G401 (cell line): ENCODE results near the gene MEG3. TPM values are rescaled to one million over a fixed set of nuclear protein-coding genes. Genes with fewer than 3 reads are reported as not detected.

ENCODE experiments used
- DNase-seq: peaks from one replicate; pipeline ENCODE4 v3.0.0-alpha.2; 2015; ENCODE audit warnings: low spot score
- in situ Hi-C: cut with HindIII; loops from 2 replicates; pipeline ENCODE4 v1.10.0; 2016; ENCODE audit warnings: low sequenced_read_pairs, mixed read lengths
- total RNA-seq: library from RNA; depleted of rRNA; stranded (reverse); fragments of >200 nt; shearing (Covaris generic); gene quantifications from 2 replicates; pipeline ENCODE4 v1.2.3, GENCODE V29; 2014

The MEG3 gene
- total RNA-seq, 1 experiment from 2014 or later: 3.4 TPM

GRCh38 chr14:100857923-100858837 is 32.3 kb downstream of the MEG3 start:
- DNase-seq: no peak
- in situ Hi-C loops: no loop called here

GRCh38 chr14:100858838-100859220 is 32.9 kb downstream of the MEG3 start:
- no peak for DNase-seq
- in situ Hi-C loops: no loop called here

GRCh38 chr14:100859781-100860180 is 33.9 kb downstream of the MEG3 start:
- DNase-seq: no peak
- in situ Hi-C loops: no loop called here

- in situ Hi-C loops: no loop called here
- DNase-seq: no peak
Measured at GRCh38 chr14:100860556-100861187, 34.8 kb downstream of the MEG3 start.

- in situ Hi-C loops: no loop called here
Measured at GRCh38 chr14:100861188-100861936, 35.4 kb downstream of the MEG3 start.

GRCh38 chr14:100861937-100862247 is 36.0 kb downstream of the MEG3 start:
- DNase-seq: no peak
- in situ Hi-C loops: no loop called here

More at GRCh38 chr14:100861188-100861936, 35.4 kb downstream of the MEG3 start:
- no peak for DNase-seq

GRCh38 chr14:100862277-100862676 is 36.4 kb downstream of the MEG3 start:
- DNase-seq: no peak
- in situ Hi-C loops: no loop called here

- no peak for DNase-seq
- in situ Hi-C loops: no loop called here
Measured at GRCh38 chr14:100862793-100863192, 36.9 kb downstream of the MEG3 start.

GRCh38 chr14:100864206-100864605 is 38.3 kb downstream of the MEG3 start:
- in situ Hi-C loops: no loop called here
- no peak for DNase-seq

- in situ Hi-C loops: no loop called here
Measured at GRCh38 chr14:100864960-100865681, 39.2 kb downstream of the MEG3 start.

GRCh38 chr14:100865682-100866591 is 40.0 kb downstream of the MEG3 start:
- DNase-seq: no peak
- in situ Hi-C loops: no loop called here

More at GRCh38 chr14:100864960-100865681, 39.2 kb downstream of the MEG3 start:
- DNase-seq: no peak

- in situ Hi-C loops: no loop called here
- no peak for DNase-seq
Measured at GRCh38 chr14:100866666-100867630, 41.0 kb downstream of the MEG3 start.

- in situ Hi-C loops: no loop called here
- DNase-seq: no peak
Measured at GRCh38 chr14:100867631-100868315, 41.9 kb downstream of the MEG3 start.

GRCh38 chr14:100868621-100869370 is 42.9 kb downstream of the MEG3 start:
- no peak for DNase-seq
- in situ Hi-C loops: no loop called here

GRCh38 chr14:100871234-100872186 is 45.6 kb downstream of the MEG3 start:
- no peak for DNase-seq
- in situ Hi-C loops: no loop called here
